Measurements from ENCODE around the gene BCAP31. TPM values are rescaled to one million over a fixed set of nuclear protein-coding genes. Genes with fewer than 3 reads are reported as not detected.

The BCAP31 gene
- total and polyA plus RNA-seq, 2 of the 13 experiments (the other 11 are each of a cell fraction or from before 2014, with no cell fraction given), result 139 to 178 TPM

- TF ChIP-seq NONO (IDR thresholded peaks at IDR 0.05), result no peak
- TF ChIP-seq NONO (CRISPR knock-in tag; conservative IDR thresholded peaks at IDR 0.05), result no peak
Measured at GRCh38 chrX:153725832-153726285, 1.7 kb upstream of the BCAP31 start (continued).

GRCh38 chrX:153725039-153725831, 1.0 kb upstream of the BCAP31 start:
- H3K9me3 ChIP-seq (ENCODE audit: low read length), result no peaks in the 10 kb centered on the region
- DNase-seq (ENCODE audit: low spot score), result no peak
- H3K4me1 ChIP-seq (ENCODE audit: insufficient read depth, low read length), result peaks cover 49% of the 10 kb centered on the region
- peaks cover 37% of the 10 kb centered on the region; the same call in 1 of the 2 replicates for H4K20me1 ChIP-seq (ENCODE audit: insufficient read depth, low read length)
- peak overlapping the region; percentile 84 for H3K4me2 ChIP-seq (ENCODE audit: low read depth, low read length)
- H3K27ac ChIP-seq (ENCODE audit: extremely low read length, insufficient read depth, low read length), result peak overlapping the region; percentile 92
- FAIRE-seq, result no peak
- ATAC-seq, result peak; percentile 2
- intact Hi-C loops (cut with micrococcal nuclease; ENCODE audit: unreplicated experiment), result no loop called here
- H3K9ac ChIP-seq (ENCODE audit: insufficient read depth, low read depth, low read length), result peak overlapping the region; percentile 85
- H3K36me3 ChIP-seq (replicated peaks in 1 of 2; ENCODE audit: control insufficient read depth in 1 of 2, insufficient read depth in 2 of 2, low read length in 2 of 2), result peaks cover 2 to 10% of the 10 kb centered on the region in 2 experiments; a peak in 2 of 5 replicates
- peak overlapping the region; percentile 60 to 79 (median 79) for H3K4me3 ChIP-seq (replicated peaks in 1 of 3; ENCODE audit: insufficient read depth in 1 of 3, low read depth in 2 of 3, low read length in 3 of 3)
- in situ Hi-C loops (cut with HindIII; ENCODE audit: extremely low pct_ligation_motif_present, low pct_unique_long_range_greater_than_20kb), result no loop called here
- H3K27me3 ChIP-seq (ENCODE audit: control insufficient read depth in 1 of 2, insufficient read depth in 2 of 2, low read length in 2 of 2), result no peaks in the 10 kb centered on the region
- CTCF ChIA-PET (ENCODE audit: low intra/inter-chr PET ratio, low total read pairs), result no interaction called here
- peaks cover 47% of the 10 kb centered on the region for H3K79me2 ChIP-seq (ENCODE audit: insufficient read depth, low read length)
- no peak overlapping the region for H2AFZ ChIP-seq (ENCODE audit: low read length)
- BruUV-seq (replicated peaks), result TSS peak; percentile 55
- no CpG with 5 or more reads among the region's 55 CpGs for WGBS (ENCODE audit: low lambda C conversion rate)
- POLR2A ChIA-PET, result interaction anchor here (3.8 kb wide), 1 partner anchor 38 kb away, joined by 15 read pairs; the partner anchor contains the start of gene PLXNB3
- TF ChIP-seq RBFOX2 (IDR thresholded peaks at IDR 0.05; ENCODE audit: low read depth, low read length) (peak; percentile 0; the same call in 1 of the 2 replicates), ZNF558 (CRISPR knock-in tag; IDR thresholded peaks at IDR 0.05; ENCODE audit: borderline replicate concordance) (0 out of 2 replicates have a peak, but pooled peaks have one; percentile 4), PRPF4 (IDR thresholded peaks at IDR 0.05; ENCODE audit: low read depth, low read length, poor library complexity, severe bottlenecking) (no peak), HDAC1 (CRISPR knock-in tag; IDR thresholded peaks at IDR 0.05) (peak; percentile 19; the same call in 1 of the 2 replicates), ASH2L (IDR thresholded peaks at IDR 0.05; ENCODE audit: insufficient read length, low read depth, low read length) (peak; percentile 8), NFYC (CRISPR knock-in tag; IDR thresholded peaks at IDR 0.05) (no peak), HNRNPLL (IDR thresholded peaks at IDR 0.05; ENCODE audit: low read depth, low read length, poor library complexity, severe bottlenecking) (peak; percentile 1), ZNF263 (CRISPR knock-in tag; IDR thresholded peaks at IDR 0.05) (no peak), IKZF5 (CRISPR knock-in tag; IDR thresholded peaks at IDR 0.05) (no peak), ZSCAN21 (CRISPR knock-in tag; IDR thresholded peaks at IDR 0.05; ENCODE audit: borderline replicate concordance) (0 out of 2 replicates have a peak, but pooled peaks have one; percentile 27), ZNF34 (CRISPR knock-in tag; IDR thresholded peaks at IDR 0.05; ENCODE audit: borderline replicate concordance) (no peak), ZFX (CRISPR knock-in tag; IDR thresholded peaks at IDR 0.05; ENCODE audit: low read depth) (0 out of 2 replicates have a peak, but pooled peaks have one; percentile 2), RFX3 (CRISPR knock-in tag; IDR thresholded peaks at IDR 0.05) (peak; percentile 59; the same call in 1 of the 2 replicates), SALL2 (CRISPR knock-in tag; IDR thresholded peaks at IDR 0.05) (0 out of 2 replicates have a peak, but pooled peaks have one; percentile 3), ZNF329 (CRISPR knock-in tag; IDR thresholded peaks at IDR 0.05; ENCODE audit: low read depth) (0 out of 2 replicates have a peak, but pooled peaks have one; percentile 21), ATRX (CRISPR knock-in tag; IDR thresholded peaks at IDR 0.05; ENCODE audit: borderline replicate concordance) (no peak), RFX1 (IDR thresholded peaks at IDR 0.05) (peak; percentile 62; the same call in 1 of the 2 replicates), ZBTB34 (CRISPR knock-in tag; IDR thresholded peaks at IDR 0.05) (no peak), KAT8 (CRISPR knock-in tag; IDR thresholded peaks at IDR 0.05) (peak; percentile 7; the same call in 1 of the 2 replicates)

Measured in HepG2 (cell line).